DMS53 treated with DMSO at 0.1 percent for 48 hours (cell line): ENCODE results near the gene C20orf173.

Experiments used
- DNase-seq: peaks from one replicate; lab custom pipeline; 2025; ENCODE audit not compliant: unreplicated experiment; lab: John Stamatoyannopoulos, UW

C20orf173 gene

GRCh38 chr20:35508493-35509218, 20.8 kb downstream of the C20orf173 start:
- DNase-seq, result no peak

- no peak for DNase-seq
Observed at GRCh38 chr20:35506872-35507638, 22.4 kb downstream of the C20orf173 start.

GRCh38 chr20:35506179-35506578, 23.3 kb downstream of the C20orf173 start:
- no peak for DNase-seq

GRCh38 chr20:35504751-35505150, 24.7 kb downstream of the C20orf173 start:
- no peak for DNase-seq

- DNase-seq, result no peak
Observed at GRCh38 chr20:35503841-35504561, 25.5 kb downstream of the C20orf173 start.

GRCh38 chr20:35503281-35503680, 26.2 kb downstream of the C20orf173 start:
- no peak for DNase-seq

GRCh38 chr20:35502352-35502751, 27.1 kb downstream of the C20orf173 start:
- DNase-seq, result no peak

GRCh38 chr20:35499271-35499670, 30.2 kb downstream of the C20orf173 start:
- DNase-seq, result no peak

- no peak for DNase-seq
Observed at GRCh38 chr20:35497780-35498189, 31.7 kb downstream of the C20orf173 start.

- no peak for DNase-seq
Observed at GRCh38 chr20:35497320-35497719, 32.1 kb downstream of the C20orf173 start.

- DNase-seq, result no peak
Observed at GRCh38 chr20:35496481-35496880, 33.0 kb downstream of the C20orf173 start.

- no peak for DNase-seq
Observed at GRCh38 chr20:35492352-35492751, 37.1 kb downstream of the C20orf173 start.

GRCh38 chr20:35491823-35492222, 37.6 kb downstream of the C20orf173 start:
- DNase-seq, result no peak

GRCh38 chr20:35490736-35491181, 38.7 kb downstream of the C20orf173 start:
- DNase-seq, result no peak

- DNase-seq, result no peak
Observed at GRCh38 chr20:35489717-35490116, 39.7 kb downstream of the C20orf173 start.

- DNase-seq, result no peak
Observed at GRCh38 chr20:35487479-35487878, 42.0 kb downstream of the C20orf173 start.

- no peak for DNase-seq
Observed at GRCh38 chr20:35479798-35480197, 49.7 kb downstream of the C20orf173 start.

GRCh38 chr20:35478804-35479472, 50.5 kb downstream of the C20orf173 start:
- no peak for DNase-seq
